Activated gamma-delta T cell treated with anti-CD3 and anti-CD28 coated beads, Interleukin-2, amount 50 U/mL, for 16 hours (primary cell): ENCODE measurements around the gene PPL.
"Not testable (repeated sequence)": the region's sequence is repeated elsewhere in the genome, so short reads cannot be mapped to it uniquely, and the experiment has no call there.

ENCODE experiments used
- DNase-seq: peaks from one replicate; pipeline ENCODE4 v3.0.0-alpha.2; 2020; ENCODE audit warnings: low read depth

Gene PPL

GRCh38 chr16:4909825-4910224 is 27.1 kb downstream of the PPL start:
- no peak for DNase-seq

- no peak for DNase-seq
Measured at GRCh38 chr16:4908854-4909401, 28.0 kb downstream of the PPL start.

DNA sequence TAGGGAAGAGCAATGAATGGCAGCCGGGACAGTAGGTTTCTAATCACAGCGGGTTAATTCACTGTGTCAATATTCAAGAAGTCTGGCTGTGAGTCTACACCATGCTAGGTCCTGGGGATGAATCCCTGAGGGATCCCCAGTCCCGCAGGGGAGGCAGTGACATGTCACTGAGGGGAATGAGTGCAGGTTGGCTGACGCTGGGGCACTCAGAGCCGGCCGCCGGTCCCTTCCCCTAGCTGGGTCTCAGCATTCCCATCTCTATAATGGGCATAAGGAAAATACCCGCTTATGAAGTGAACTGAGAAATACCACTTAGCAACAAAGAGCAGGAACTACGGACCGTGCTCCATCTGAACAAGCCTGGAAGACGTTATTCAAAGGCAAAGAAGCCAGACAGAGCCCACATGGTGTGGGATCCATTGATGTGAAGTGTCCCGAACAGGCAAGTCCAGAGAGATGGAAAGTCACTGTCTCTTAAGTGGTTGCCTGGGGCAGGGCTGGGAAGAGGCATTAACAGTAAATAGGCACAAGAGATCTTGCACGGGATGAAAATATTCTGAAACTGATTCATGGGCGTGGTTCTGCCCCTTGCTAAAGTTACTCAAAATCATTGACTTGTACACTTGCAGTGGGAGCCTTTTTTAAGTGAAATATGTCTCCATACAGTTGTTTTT is 31.9 kb downstream of the PPL start:
- DNase-seq, result no peak

GRCh38 chr16:4904108-4904941 is 32.6 kb downstream of the PPL start:
- DNase-seq, result no peak

DNA sequence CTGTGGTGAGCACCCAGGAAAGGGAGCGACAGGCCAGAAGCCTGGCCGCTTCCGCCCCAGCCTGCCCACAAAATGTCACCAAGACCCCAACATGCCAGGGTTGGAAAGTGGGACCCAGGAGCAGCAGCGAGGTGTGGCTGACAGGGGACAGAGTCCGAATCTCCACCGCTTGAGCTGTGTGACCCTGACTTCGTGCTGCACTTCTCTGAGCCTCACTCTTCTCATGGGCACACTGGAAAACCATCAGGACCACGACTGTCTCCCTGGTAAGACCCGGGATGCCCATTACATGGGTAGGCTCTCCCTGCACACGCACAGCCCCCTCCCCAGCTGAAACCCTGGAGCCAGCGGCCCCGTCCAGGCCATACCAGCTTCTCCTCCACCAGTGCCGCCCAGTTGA is 34.9 kb downstream of the PPL start:
- DNase-seq, result no peak

GRCh38 chr16:4900750-4901149 is 36.2 kb downstream of the PPL start:
- DNase-seq, result no peak

- DNase-seq, result no peak
Measured at GRCh38 chr16:4900036-4900435, 36.9 kb downstream of the PPL start.

DNA sequence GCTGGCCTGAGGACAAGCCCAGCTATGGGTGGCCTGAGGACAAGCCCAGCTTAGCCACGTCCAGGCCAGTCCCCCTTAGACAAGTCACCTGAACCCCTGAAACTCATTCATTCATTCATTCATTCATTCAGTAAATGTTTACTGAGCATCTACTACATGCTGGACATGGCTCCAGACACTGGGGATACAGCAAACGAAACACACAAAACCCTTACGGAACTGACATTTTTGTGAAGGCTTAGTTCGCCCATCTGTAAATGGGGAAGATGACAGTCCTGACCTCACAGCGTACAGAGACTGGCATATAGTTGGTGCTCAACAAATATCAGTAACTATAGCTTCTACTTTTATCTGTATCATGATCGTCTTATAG is 37.5 kb downstream of the PPL start:
- no peak for DNase-seq

DNA sequence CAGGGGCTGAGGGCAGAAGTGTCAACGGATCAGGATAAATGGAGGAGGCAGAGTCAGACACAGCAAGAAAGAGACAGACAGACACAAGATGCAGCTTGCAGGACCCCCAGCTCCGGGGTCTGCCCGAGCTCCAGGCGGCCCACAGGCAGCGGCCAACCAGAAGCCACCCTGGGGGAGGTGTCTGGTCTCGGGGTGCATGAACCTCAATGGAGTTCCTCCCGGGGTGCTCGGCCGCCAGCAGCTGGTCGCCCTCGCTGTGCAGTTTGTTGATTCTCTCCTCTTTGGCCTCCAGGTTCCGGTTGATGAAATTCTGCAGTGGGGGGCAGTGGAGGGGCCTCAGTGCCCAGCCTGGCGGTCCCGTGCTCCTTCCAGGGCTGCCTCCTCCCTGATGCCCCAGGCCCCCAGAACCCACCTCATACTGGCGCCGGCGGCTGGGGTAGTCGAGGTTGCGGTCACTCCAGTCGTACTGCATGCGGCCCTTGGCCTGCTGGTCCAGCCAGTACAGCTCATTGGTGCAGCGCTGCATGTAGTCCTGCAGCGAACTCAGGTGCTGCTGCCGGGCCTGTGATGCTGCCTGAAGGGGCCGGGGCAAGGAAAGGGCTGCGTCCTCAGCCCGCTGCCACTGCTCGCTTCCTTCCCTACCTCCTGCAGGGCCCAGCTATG is 38.0 kb downstream of the PPL start:
- DNase-seq, result no peak

DNA sequence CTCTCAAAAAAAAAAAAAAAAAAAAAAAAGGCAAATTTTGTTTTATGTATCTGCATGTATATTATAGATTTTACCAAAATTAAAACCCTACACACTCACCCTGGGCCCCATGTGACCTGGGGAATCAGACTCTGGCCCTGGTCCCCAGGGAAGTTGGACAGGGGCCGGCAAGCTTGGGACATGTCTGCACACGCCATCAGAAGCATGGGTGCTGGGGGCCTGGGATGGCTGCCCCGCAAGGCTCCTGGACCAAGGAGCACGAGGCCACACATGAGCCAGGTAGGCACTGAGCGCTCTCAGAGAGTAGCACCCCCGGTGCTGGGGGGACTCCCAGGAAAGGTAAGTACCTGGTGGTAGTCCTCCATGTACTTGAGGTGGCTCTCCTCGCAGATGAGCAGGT is 39.6 kb downstream of the PPL start:
- DNase-seq, result no peak

DNA sequence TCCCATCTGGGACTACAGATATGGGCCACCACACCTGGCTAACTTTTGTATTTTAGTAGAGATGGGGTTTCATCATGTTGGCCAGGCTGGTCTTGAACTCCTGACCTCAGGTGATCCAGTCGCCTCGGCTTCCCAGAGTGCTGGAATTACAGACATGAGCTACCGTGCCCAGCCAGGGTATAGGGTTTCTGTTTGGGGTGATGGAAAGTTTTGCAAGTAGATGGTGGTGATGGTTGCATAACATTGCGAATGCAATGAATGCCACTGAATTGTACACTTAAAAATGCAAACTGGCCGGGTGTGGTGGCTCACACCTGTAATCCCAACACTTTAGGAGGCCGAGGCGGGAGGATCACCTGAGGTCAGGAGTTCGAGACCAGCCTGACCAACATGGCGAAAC is 40.2 kb downstream of the PPL start:
- not testable (repeated sequence) for DNase-seq

DNA sequence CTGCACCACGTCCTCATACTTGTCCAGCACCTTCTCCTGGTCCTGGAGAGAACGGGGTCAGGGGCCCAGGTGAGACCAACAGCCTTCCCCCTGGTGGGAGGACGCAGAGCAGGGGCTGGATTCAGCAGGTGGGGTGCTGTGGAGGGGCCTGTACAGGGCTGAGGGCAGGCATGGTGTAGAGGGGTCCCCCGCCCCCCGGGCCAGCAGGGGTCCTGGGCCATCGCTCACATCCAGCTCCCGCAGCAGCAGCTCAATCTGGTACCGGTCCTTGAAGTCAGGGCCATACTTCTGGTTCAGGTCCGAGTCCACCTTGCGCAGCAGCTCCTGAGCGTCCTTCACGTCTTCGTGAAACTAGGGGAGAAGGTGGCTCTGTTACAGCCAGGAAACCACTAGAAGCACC is 41.6 kb downstream of the PPL start:
- DNase-seq, result no peak

- DNase-seq, result no peak
Measured at GRCh38 chr16:4894276-4895150, 42.4 kb downstream of the PPL start.

GRCh38 chr16:4893103-4893862 is 43.7 kb downstream of the PPL start:
- no peak for DNase-seq

- DNase-seq, result no peak
Measured at GRCh38 chr16:4892361-4893102, 44.4 kb downstream of the PPL start.

DNA sequence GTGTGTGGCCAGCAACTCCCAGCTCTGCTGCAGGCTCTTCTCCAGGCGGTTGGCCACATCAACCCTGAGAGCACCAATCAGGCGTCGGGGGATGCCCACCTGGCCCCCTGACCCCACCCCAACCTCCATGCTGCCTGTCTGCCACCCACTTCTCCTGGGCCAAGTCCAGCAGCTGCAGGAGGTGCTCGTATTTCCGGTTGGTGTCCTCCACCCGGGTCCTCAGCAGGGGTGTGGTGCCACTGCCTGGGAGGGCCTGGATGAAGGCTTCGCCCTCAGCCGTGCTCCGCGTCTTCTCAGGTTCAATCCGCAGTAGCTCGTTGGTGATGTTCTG is 45.1 kb downstream of the PPL start:
- DNase-seq, result no peak

DNA sequence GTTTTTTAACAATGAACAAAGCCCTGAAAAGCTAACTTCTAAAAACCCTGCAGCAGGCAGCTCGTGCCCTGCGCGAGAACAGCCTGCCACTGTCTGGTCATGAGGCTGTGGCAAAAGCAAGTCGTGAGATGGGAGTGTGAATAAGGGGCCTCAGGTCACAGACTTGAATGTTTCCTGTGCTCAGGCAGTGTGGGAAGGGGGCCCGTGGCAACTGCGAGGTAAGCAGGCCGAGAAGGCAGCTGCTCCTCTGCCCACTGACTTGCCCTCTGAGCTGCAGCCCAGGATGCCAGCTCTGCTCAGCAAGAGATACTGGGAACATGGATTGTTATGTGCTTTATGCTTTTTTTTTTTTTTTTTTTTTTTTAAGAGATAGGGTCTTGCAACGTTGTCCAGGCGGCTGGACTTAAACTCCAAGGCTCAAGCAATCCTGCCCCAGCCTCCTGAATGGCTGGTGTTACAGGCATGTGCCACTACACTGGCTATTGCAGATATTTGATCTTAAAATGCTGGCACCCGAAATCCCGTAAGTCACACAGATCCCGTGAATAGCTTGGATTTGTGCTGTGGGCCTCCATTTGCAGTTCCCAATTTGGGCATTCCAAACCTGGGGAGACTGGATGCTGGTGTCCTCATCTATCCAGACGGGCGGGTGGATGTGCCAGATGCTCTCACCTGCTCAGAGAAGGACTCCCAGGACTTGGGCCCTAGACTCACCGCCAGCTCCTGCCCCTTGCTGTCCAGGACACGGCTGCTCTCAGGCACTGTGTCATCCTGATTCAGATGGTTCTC is 45.7 kb downstream of the PPL start:
- no peak for DNase-seq

DNA sequence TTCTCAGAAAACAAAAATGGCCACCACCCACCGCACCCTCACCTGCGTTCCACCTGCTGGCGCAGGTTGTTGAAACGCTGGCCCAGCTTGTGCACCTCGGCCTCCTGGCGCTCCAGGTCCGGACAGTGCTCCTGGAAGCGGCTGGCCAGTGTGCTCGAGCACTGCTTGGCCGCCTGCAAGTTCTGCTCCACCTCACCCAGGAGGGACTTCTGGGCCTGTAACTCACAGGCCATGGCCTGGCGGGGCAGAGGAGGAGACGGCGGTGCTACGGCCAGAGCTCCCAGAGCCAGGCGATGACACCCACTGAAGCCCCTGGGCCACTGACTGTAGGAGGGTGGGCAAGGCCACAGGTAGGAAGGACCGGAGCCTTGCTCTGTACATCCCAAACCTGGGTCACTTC is 46.3 kb downstream of the PPL start:
- DNase-seq, result no peak

- no peak for DNase-seq
Measured at GRCh38 chr16:4890026-4890425, 46.9 kb downstream of the PPL start.
